Urinary bladder (tissue), 4 donors: Measurements from ENCODE around the gene DSTN. TPM values are rescaled to one million over a fixed set of nuclear protein-coding genes. Genes with fewer than 3 reads are reported as not detected.

Source experiments
- DNase-seq: peaks from one replicate; pipeline ENCODE4 v3.0.0-alpha.2; 2015; ENCODE audit errors: extremely low spot score
- H3K27ac ChIP-seq: one replicate; pipeline ENCODE4 v1.5.1; 2013; ENCODE audit warnings: low read depth, mild to moderate bottlenecking, moderate library complexity
- H3K36me3 ChIP-seq: one replicate; pipeline ENCODE4 v1.6.1; 2013; ENCODE audit warnings: mild to moderate bottlenecking, moderate library complexity; ENCODE audit not compliant: insufficient read depth
- H3K4me1 ChIP-seq: one replicate; pipeline ENCODE4 v1.6.1; 2013; ENCODE audit warnings: mild to moderate bottlenecking, moderate library complexity; ENCODE audit not compliant: insufficient read depth
- H3K4me3 ChIP-seq: one replicate; pipeline ENCODE4 v1.5.1; 2013; ENCODE audit warnings: low read depth, low read length
- WGBS: extraction: QIAGEN DNeasy Blood & Tissue Kit; methylation state at CpG from one replicate; pipeline ENCODE4 v1.1.7; 2013; 5-methylcytosine and 5-hydroxymethylcytosine counted together
- polyA plus RNA-seq: library from polyadenylated mRNA; stranded (reverse); fragments of 200-250 nt; gene quantifications from one replicate; pipeline ENCODE4 v1.2.3, GENCODE V29; 2013
- total RNA-seq: library from RNA; depleted of rRNA; stranded (reverse); fragments of >200 nt; gene quantifications from one replicate; pipeline ENCODE4 v1.2.3, GENCODE V29; 2014
- donor health status: healthy with polysubstance abuse.
- donor health status: healthy.

Gene DSTN
- total and polyA plus RNA-seq, 2 donors = 589 to 2,115 TPM

DNA sequence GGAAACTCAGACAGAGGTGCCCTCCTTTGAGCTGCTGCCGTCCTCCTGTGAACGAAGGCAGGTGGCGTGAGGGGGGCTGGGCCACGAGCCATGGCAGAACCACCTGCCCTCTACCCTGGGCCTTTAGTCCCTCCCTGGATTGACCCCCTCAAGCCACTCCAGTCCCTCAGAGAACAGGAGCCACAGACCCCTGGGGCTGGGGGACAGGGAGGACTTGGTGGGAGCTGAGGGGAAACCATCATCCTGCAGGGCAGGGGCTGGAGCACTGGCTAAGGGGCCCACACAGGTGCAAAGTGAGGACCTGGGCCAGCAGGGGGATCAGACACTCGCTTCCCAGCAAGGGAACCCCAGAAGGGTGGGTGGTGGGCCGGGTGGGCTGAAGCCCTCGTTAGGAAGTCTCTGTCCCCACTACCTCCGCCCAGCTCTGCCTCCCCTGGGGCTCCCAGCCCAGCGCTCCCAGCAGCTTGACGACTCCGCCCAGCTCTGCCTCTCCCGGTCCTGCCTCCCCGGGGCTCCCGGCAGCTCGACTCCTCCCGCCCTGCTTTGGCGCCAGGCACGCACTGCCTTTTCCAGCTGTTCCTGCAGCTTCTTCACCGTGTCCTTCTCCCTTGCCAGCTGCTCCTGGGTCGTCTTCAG is 44.4 kb downstream of the DSTN start:
- peaks cover 4% of the 10 kb centered on the region for H3K4me1 ChIP-seq
- no peak for DNase-seq

DNA sequence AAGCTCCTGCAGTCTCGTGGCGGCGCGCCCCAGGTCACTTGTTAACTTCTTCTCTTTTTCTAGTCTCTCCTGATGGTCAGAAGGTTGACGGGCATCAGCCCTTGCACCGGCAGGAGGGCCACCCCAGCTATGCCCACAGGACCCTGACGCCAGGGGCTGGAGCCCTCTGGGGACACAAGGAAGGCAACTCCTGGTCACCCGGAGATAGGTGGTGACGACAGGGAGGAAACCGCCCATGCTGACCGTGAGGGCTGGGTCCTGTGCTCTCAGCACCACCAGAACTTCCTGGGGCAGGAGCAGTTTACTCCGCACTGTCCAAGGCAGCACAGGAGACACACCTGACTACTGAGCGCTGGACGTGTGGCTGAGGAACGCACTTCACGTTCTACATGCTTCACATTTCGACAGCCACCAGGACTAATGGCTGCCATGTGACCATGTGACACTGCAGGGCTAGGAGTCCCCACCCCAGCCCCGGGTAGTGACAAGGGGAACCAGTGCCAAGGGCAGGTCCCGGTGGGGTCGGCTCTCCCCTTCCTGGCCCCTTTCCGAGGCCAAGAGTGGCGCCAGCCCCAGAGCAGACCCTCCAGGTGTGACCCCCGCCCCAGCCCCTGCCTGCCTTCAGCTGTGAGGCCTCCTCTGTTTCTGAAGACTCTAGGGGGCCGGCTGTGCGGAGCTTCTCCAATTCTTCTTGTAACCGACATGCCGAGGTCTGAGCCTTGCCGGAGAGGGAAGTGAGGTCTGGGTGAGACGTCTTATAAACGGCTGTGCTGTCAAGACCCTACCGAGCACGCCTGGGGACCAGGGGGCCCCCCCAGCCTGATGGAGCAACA is 45.2 kb downstream of the DSTN start:
- WGBS = 47% methylated on average over 32 of the region's 32 CpGs
- Histone ChIP-seq H3K4me1 (peaks cover 4% of the 10 kb centered on the region), H3K4me3 (no peak overlapping the region), H3K36me3 (no peaks in the 10 kb centered on the region), H3K27ac (peak overlapping the region; percentile 34)
- no peak for DNase-seq

More for the DNA sequence above, 44.4 kb downstream of the DSTN start:
- no peak overlapping the region for H3K4me3 ChIP-seq
- no peaks in the 10 kb centered on the region for H3K36me3 ChIP-seq
- 35% methylated on average over 20 of the region's 20 CpGs for WGBS
- peak overlapping the region; percentile 58 for H3K27ac ChIP-seq

DNA sequence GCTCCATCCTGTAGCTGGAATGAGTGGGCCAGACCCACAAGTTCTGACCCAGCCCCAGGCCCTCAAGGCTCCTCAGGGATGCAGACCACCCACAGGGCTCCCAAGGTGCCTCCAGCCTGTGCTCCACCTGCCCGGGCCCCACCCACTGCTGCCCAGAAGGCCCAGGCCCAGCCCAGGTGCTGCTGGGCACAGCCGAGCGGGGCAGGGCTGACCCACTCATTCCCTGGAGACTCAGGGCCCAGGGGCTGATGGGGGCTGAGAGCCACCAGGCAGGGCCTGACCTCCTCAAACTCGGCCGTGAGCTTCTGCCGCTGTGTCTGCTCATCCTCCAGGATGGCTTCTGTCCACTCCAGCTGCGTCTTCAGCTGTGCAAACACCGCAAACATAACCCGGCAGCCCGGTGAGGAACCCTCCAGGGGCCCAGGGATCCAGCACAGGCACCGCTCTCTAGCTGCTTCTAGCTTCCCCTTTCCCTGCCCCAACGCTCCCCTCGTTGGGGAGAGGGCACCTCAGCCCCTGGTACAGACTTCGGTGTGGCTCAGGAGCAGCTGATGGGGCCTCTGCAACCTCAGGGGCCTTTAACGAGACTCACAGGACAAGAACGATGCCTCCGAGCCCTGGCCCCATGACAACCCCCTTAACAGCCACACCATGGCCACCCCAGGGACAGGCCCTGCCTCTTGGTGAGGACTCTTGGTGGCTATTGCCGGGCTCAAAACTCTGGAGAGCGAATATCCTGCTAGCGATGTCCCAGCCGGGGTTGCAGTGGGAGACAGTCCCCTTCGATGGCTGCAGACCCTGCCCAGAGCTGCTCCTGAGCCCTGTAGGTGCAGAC is 46.0 kb downstream of the DSTN start:
- Histone ChIP-seq H3K4me3 (no peak overlapping the region), H3K36me3 (no peaks in the 10 kb centered on the region), H3K27ac (no peak overlapping the region), H3K4me1 (peaks cover 4% of the 10 kb centered on the region)
- 63% methylated on average over 22 of the region's 22 CpGs for WGBS
- no peak for DNase-seq

- WGBS = 82% methylated on average over 22 of the region's 22 CpGs
- no peak overlapping the region for H3K27ac ChIP-seq
- no peaks in the 10 kb centered on the region for H3K36me3 ChIP-seq
- no peak for DNase-seq
- peaks cover 2% of the 10 kb centered on the region for H3K4me1 ChIP-seq
- H3K4me3 ChIP-seq = no peak overlapping the region
These were observed 46.8 kb downstream of the DSTN start for GRCh38 chr20:17616480-17617211.

GRCh38 chr20:17617212-17617867 is 47.5 kb downstream of the DSTN start:
- WGBS = 66% methylated on average over 15 of the region's 15 CpGs

GRCh38 chr20:17617868-17618672 is 48.2 kb downstream of the DSTN start:
- no peak overlapping the region for H3K27ac ChIP-seq
- WGBS = 87% methylated on average over 20 of the region's 20 CpGs
- no peak overlapping the region for H3K4me3 ChIP-seq
- H3K36me3 ChIP-seq = no peaks in the 10 kb centered on the region
- no peaks in the 10 kb centered on the region for H3K4me1 ChIP-seq
- no peak for DNase-seq

More at GRCh38 chr20:17617212-17617867, 47.5 kb downstream of the DSTN start:
- Histone ChIP-seq H3K4me1 (peaks cover under 1% of the 10 kb centered on the region), H3K27ac (no peak overlapping the region), H3K4me3 (no peak overlapping the region), H3K36me3 (no peaks in the 10 kb centered on the region)
- no peak for DNase-seq

GRCh38 chr20:17618673-17619013 is 48.8 kb downstream of the DSTN start:
- 91% methylated on average over 10 of the region's 10 CpGs for WGBS
- DNase-seq = no peak
- Histone ChIP-seq H3K4me3 (no peak overlapping the region), H3K36me3 (no peaks in the 10 kb centered on the region), H3K27ac (no peak overlapping the region), H3K4me1 (no peaks in the 10 kb centered on the region)

DNA sequence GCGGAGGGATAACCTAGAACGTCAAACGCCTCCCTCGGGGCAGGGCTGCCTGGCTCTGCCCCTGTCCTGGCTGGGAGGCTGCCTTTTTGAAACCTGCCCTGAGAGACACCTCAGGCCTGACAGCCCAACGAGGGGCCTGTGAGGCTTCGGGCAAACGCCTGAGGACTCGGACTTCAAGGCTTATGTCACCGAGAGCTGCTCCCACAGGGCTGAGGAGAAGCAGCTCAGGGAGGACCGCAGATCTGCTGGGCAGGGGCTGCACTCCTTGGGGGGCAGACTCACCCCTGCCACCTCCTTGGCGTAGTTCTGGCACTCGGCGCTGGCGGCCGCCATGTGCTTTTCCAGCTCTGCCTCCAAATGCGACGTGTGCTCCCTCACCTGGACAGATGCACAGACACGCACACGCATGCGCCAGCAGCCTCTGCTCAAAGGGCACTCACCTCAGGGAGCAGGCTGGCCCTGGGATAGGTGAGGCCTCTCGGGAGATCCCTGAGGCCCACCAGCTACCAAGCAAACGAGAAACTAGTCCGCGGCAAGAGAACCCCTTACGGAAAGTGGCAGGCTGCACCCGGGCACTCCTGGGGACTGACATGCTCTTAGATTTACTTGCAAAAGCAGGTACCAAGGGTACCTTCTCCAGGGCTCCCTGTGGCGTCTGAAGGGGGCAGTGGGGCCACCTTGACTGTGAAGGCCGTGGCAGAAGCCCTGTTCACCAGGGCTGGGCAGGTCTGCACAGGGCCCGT is 49.6 kb downstream of the DSTN start:
- Histone ChIP-seq H3K4me3 (no peak overlapping the region), H3K27ac (no peak overlapping the region), H3K36me3 (no peaks in the 10 kb centered on the region), H3K4me1 (no peaks in the 10 kb centered on the region)
- WGBS = 81% methylated on average over 29 of the region's 29 CpGs
- no peak for DNase-seq

GRCh38 chr20:17620371-17621228 is 50.7 kb downstream of the DSTN start:
- 87% methylated on average over 33 of the region's 33 CpGs for WGBS
- Histone ChIP-seq H3K4me1 (no peaks in the 10 kb centered on the region), H3K4me3 (no peak overlapping the region), H3K27ac (no peak overlapping the region), H3K36me3 (peaks cover 3% of the 10 kb centered on the region)
- DNase-seq = no peak

- no peak overlapping the region for H3K4me3 ChIP-seq
- no peaks in the 10 kb centered on the region for H3K4me1 ChIP-seq
- H3K27ac ChIP-seq = no peak overlapping the region
- peaks cover 3% of the 10 kb centered on the region for H3K36me3 ChIP-seq
- WGBS = 85% methylated on average over 24 of the region's 24 CpGs
- DNase-seq = no peak
These were observed 51.5 kb downstream of the DSTN start for GRCh38 chr20:17621229-17621968.
